GM23338 (cell line): ENCODE data around the gene BRAF. TPM values are rescaled to one million over a fixed set of nuclear protein-coding genes. Genes with fewer than 3 reads are reported as not detected.

Source experiments
- ATAC-seq: fragments of 200-7000 bp; cut with Tn5 transposase; 3 replicates; pipeline ENCODE4 v1.9.1; 2020
- DNase-seq: peaks from one replicate; pipeline ENCODE4 v3.0.0-alpha.2; 2015; ENCODE audit warnings: low spot score
- H2AFZ ChIP-seq: fragments of 200-600 bp; sonication (generic); 2 replicates; pipeline ENCODE4 v1.8.0; 2016; ENCODE audit warnings: antibody characterized with exemption, mild to moderate bottlenecking, moderate library complexity
- H3F3A ChIP-seq: fragments of 200-600 bp; sonication (generic); replicated peaks from 2 replicates; pipeline ENCODE4 v1.8.0; 2017; ENCODE audit warnings: antibody characterized with exemption, mixed run types, low read depth
- H3K27ac ChIP-seq: fragments of 200-600 bp; sonication (generic); 2 replicates; pipeline ENCODE4 v1.6.1; 2016; ENCODE audit warnings: low read depth
- H3K27me3 ChIP-seq: fragments of 200-600 bp; sonication (generic); 2 replicates; pipeline ENCODE4 v1.8.0; 2016; ENCODE audit warnings: mild to moderate bottlenecking, mixed run types, moderate library complexity; ENCODE audit not compliant: insufficient read depth
- H3K36me3 ChIP-seq: fragments of 200-600 bp; sonication (generic); 2 replicates; pipeline ENCODE4 v1.8.0; 2016; ENCODE audit warnings: mild to moderate bottlenecking; ENCODE audit not compliant: insufficient read depth
- H3K4me1 ChIP-seq: fragments of 200-600 bp; sonication (generic); 2 replicates; pipeline ENCODE4 v1.8.0; 2016; ENCODE audit warnings: mild to moderate bottlenecking, moderate library complexity; ENCODE audit not compliant: insufficient read depth
- H3K4me2 ChIP-seq: fragments of 200-600 bp; sonication (generic); 2 replicates; pipeline ENCODE4 v1.7.1; 2017; ENCODE audit warnings: mixed run types
- H3K4me3 ChIP-seq: fragments of 200-600 bp; sonication (generic); 2 replicates; pipeline ENCODE4 v1.6.1; 2016; ENCODE audit warnings: mixed run types
- H3K79me2 ChIP-seq: fragments of 200-600 bp; sonication (generic); replicated peaks from 2 replicates; pipeline ENCODE4 v1.8.0; 2017; ENCODE audit warnings: mild to moderate bottlenecking; ENCODE audit not compliant: insufficient read depth
- H3K9me2 ChIP-seq: fragments of 200-600 bp; sonication (generic); 2 replicates; pipeline ENCODE4 v1.8.0; 2017; ENCODE audit not compliant: insufficient read depth
- H4K20me1 ChIP-seq: fragments of 200-600 bp; sonication (generic); replicated peaks from 2 replicates; pipeline ENCODE4 v1.8.0; 2017; ENCODE audit warnings: mild to moderate bottlenecking; ENCODE audit not compliant: insufficient read depth
- H3K27ac Mint-ChIP-seq: 2 replicates; pipeline ENCODE4 v1.8.0; 2020; ENCODE audit warnings: inconsistent platforms, mild to moderate bottlenecking, moderate library complexity, mixed read lengths
- H3K27me3 Mint-ChIP-seq: 3 replicates; pipeline ENCODE4 v1.8.0; 2022; ENCODE audit warnings: low read depth, mild to moderate bottlenecking, moderate library complexity, mixed read lengths, inconsistent platforms; ENCODE audit not compliant: insufficient read depth, poor library complexity
- H3K36me3 Mint-ChIP-seq: 3 replicates; pipeline ENCODE4 v1.8.0; 2021; ENCODE audit warnings: low read depth, mild to moderate bottlenecking, inconsistent platforms, moderate library complexity, mixed read lengths
- H3K4me1 Mint-ChIP-seq: 3 replicates; pipeline ENCODE4 v1.8.0; 2020; ENCODE audit warnings: mild to moderate bottlenecking, inconsistent platforms, mixed read lengths
- H3K4me3 Mint-ChIP-seq: 3 replicates; pipeline ENCODE4 v1.8.0; 2021; ENCODE audit warnings: moderate library complexity, mild to moderate bottlenecking, inconsistent platforms, mixed read lengths
- H3K9me3 Mint-ChIP-seq: 3 replicates; pipeline ENCODE4 v1.8.0; 2020; ENCODE audit warnings: moderate library complexity, mild to moderate bottlenecking, inconsistent platforms, mixed read lengths
- JUNB ChIP-seq: IDR thresholded peaks from one replicate; pipeline ENCODE4 v1.6.1; 2016; ENCODE audit warnings: antibody characterized with exemption; ENCODE audit not compliant: unreplicated experiment
- POLR2AphosphoS5 ChIP-seq: IDR thresholded peaks from 2 replicates; pipeline ENCODE4 v1.6.1; 2016; ENCODE audit warnings: antibody characterized with exemption, low read depth
- STAT1 ChIP-seq: IDR thresholded peaks from one replicate; pipeline ENCODE4 v1.6.1; 2016; ENCODE audit warnings: antibody characterized with exemption; ENCODE audit not compliant: unreplicated experiment
- ZNF114 ChIP-seq: fragments of 250-450 bp; sonication (Bioruptor Pico); IDR thresholded peaks from 2 replicates; pipeline ENCODE4 v1.5.0; 2020; ENCODE audit warnings: mild to moderate bottlenecking, moderate library complexity
- ZNF331 ChIP-seq: fragments of 250-450 bp; sonication (Bioruptor Pico); IDR thresholded peaks from 2 replicates; pipeline ENCODE4 v1.5.0; 2020; ENCODE audit warnings: low read depth, mild to moderate bottlenecking, moderate library complexity
- polyA plus RNA-seq: library from polyadenylated mRNA; unstranded; fragments of >200 nt; fragmentation: Nextera tagmentation; extraction: Ambion mirVana; gene quantifications from 2 replicates; pipeline ENCODE4 v1.2.1, GENCODE V29; 2016
- total RNA-seq: library from RNA; depleted of rRNA; stranded (reverse); fragments of >200 nt; shearing (Covaris generic); gene quantifications from 2 replicates; pipeline ENCODE4 v1.2.3, GENCODE V29; 2014
- TF ChIP-seq, protein P1 (sequence below), 2 experiments: fragments of 200-600 bp in 1 of 2; sonication (generic) in 1 of 2; conservative IDR thresholded peaks; 2 replicates each; pipeline versions ENCODE4 v1.5.1 to v1.6.1; 2016 to 2017; ENCODE audit warnings: antibody characterized with exemption in 2 of 2, low read depth in 2 of 2, mild to moderate bottlenecking in 2 of 2, moderate library complexity in 1 of 2
- TF ChIP-seq, protein P2 (sequence below): IDR thresholded peaks from 2 replicates; pipeline ENCODE4 v1.6.1; 2016; ENCODE audit warnings: antibody characterized with exemption

Gene BRAF
- total and polyA plus RNA-seq, 2 experiments from 2014 or later, result 14.6 to 36.8 TPM

DNA sequence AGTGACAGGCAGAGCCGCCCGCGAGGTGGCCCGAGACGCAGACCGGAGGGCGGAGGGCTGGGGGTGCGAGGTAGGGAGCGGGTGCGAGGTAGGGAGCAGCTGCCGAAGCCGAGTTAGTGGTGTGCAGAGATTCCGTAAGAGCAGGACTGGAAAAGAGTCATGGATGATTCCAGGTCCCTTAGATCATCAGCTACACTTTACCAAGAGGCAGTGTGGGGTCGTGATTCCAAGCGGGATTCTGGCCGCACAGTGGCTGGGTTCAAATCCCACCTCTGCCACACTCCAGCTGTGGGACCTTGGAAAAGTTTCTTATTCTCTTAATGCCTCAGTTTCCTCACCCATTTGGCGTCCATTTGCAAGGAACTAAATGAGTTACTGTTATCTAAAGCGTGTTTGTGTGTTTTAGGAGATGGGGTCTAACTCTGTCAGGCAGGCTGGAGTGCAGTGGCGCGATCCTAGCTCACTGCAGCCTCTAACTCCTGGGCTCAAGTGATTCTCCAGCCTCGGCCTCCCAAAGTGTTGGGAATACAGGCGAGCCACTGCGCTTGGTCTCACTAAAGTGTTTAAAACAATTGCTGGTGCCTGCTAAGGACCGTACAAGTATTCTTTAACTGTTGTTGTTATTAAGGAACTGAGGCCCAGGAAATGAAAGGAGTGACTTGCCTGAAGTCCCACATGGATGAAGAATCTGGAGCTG, 227.1 kb downstream of the BRAF start (continued):
- TF ChIP-seq ZNF331 (no peak), STAT1 (no peak)
- TF ChIP-seq, protein P1, sequence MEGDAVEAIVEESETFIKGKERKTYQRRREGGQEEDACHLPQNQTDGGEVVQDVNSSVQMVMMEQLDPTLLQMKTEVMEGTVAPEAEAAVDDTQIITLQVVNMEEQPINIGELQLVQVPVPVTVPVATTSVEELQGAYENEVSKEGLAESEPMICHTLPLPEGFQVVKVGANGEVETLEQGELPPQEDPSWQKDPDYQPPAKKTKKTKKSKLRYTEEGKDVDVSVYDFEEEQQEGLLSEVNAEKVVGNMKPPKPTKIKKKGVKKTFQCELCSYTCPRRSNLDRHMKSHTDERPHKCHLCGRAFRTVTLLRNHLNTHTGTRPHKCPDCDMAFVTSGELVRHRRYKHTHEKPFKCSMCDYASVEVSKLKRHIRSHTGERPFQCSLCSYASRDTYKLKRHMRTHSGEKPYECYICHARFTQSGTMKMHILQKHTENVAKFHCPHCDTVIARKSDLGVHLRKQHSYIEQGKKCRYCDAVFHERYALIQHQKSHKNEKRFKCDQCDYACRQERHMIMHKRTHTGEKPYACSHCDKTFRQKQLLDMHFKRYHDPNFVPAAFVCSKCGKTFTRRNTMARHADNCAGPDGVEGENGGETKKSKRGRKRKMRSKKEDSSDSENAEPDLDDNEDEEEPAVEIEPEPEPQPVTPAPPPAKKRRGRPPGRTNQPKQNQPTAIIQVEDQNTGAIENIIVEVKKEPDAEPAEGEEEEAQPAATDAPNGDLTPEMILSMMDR (conservative IDR thresholded peaks at IDR 0.05; ENCODE audit: low read depth in 2 of 2), result no peak

DNA sequence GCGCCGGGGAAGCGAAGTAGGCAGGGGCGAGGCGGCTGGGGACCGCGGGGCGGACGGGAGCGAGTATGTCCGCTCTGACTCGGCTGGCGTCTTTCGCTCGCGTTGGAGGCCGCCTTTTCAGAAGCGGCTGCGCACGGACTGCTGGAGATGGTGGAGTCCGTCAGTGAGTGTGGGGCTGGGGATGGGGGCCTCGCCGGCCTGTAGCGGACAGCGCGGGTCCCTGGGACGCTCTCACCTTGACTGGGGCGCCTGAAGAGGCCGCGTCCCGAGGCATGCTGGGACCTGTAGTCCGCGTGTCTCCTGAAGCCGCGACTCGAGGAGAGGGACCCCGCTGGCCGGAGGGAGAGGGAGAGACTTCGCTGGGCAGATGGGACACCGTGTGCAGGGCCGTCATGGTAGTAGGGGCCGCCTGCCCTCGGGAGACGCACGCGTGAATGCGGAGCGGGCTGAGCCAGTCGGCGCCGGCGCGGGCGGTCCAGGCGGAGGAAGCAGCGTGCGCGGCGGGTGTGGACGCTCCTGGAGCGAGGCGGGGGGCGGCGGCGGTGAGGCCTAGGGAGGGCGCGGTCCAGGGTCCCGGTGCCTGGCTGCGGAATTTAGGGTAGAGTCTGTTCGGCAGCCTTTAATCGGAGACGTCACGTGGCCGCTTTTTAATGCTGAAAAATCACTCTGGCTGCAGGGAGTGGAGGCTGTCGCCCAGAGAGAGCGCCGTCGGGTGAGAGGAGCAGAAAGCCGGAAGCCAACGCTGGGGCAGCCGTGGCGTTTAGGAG, 227.9 kb downstream of the BRAF start, which contains the start of gene NDUFB2:
Gene NDUFB2, plus strand, starts transcription at position 29 of the 767 bp plus-strand sequence. Its CDS starts 37 bp downstream, at position 66.
- Histone ChIP-seq H3K9me2 (no peaks in the 10 kb centered on the region), H3K27me3 (no peaks in the 10 kb centered on the region), H4K20me1 (peaks cover 12% of the 10 kb centered on the region), H3K36me3 (no peaks in the 10 kb centered on the region), H3K27ac (peak within 1 kb of the TSS; percentile 84; the same call in 1 of the 2 replicates), H2AFZ (peak within 1 kb of the TSS; percentile 96), H3K4me2 (peak within 1 kb of the TSS; percentile 82), H3K4me3 (peak within 1 kb of the TSS; percentile 91), H3K79me2 (peaks cover 46% of the 10 kb centered on the region), H3K4me1 (no peaks in the 10 kb centered on the region; the same call in 1 of the 2 replicates), H3F3A (0 out of 2 replicates have a peak, but pooled peaks cover 3% of the 10 kb centered on the region)
- peak; percentile 90 for ATAC-seq
- peak; percentile 93 for DNase-seq
- peaks cover 17% of the 10 kb centered on the region for H3K4me1 Mint-ChIP-seq
- TF ChIP-seq, protein P2, sequence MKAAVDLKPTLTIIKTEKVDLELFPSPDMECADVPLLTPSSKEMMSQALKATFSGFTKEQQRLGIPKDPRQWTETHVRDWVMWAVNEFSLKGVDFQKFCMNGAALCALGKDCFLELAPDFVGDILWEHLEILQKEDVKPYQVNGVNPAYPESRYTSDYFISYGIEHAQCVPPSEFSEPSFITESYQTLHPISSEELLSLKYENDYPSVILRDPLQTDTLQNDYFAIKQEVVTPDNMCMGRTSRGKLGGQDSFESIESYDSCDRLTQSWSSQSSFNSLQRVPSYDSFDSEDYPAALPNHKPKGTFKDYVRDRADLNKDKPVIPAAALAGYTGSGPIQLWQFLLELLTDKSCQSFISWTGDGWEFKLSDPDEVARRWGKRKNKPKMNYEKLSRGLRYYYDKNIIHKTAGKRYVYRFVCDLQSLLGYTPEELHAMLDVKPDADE, result peak; percentile 84
- peak; percentile 96 for TF ChIP-seq POLR2AphosphoS5
- TF ChIP-seq JUNB, result no peak
- TF ChIP-seq ZNF114 (CRISPR knock-in tag), result no peak
- H3K27ac Mint-ChIP-seq, result peak within 1 kb of the TSS; percentile 94
- H3K27me3 Mint-ChIP-seq, result peaks cover 18% of the 10 kb centered on the region
- peaks cover 3% of the 10 kb centered on the region; the same call in 1 of the 3 replicates for H3K36me3 Mint-ChIP-seq
- H3K4me3 Mint-ChIP-seq, result peak within 1 kb of the TSS; percentile 95
- H3K9me3 Mint-ChIP-seq, result no peaks in the 10 kb centered on the region; the same call in 2 of the 3 replicates

DNA sequence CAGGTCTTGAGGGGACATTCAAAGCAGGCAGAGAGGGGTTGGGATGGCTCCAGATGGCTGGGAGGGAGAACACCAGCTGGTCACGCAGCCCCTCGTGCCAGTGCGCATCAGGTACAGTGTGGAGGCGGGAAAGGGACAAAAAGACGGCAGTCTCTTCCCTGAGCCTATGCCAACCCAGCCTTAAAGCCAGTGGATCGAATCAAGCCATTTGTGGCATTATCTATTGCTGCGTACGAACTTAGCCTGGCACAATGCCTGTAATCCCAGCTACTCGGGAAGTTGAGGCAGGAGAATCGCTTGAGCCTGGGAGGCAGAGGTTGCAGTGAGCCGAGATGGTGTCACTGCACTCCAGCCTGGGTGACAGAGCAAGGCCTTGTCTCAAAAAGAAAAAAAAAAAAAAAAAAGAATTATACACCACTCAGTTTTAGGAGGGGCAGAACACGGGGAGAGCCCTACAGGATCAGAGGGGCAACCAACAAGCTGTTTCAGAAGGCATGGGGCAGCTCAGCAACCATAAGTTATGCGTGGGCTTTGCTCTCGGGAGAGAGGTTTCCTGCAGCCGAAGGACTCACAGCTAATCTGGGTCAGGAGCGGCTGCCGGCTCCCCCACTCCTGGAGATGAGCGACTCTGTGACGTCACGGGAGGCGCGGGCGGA, 228.6 kb downstream of the BRAF start:
- no peak; the same call in 2 of the 3 replicates for ATAC-seq
- TF ChIP-seq, protein P1 (conservative IDR thresholded peaks at IDR 0.05; ENCODE audit: low read depth in 2 of 2), result no peak

More for the DNA sequence above, 228.6 kb downstream of the BRAF start:
- H3K4me3 ChIP-seq, result peak overlapping the region; percentile 91
- H3K27ac Mint-ChIP-seq, result peak overlapping the region; percentile 94
- H2AFZ ChIP-seq, result peak overlapping the region; percentile 96
- H3K4me1 ChIP-seq, result no peaks in the 10 kb centered on the region; the same call in 1 of the 2 replicates
- H3K27me3 ChIP-seq, result no peaks in the 10 kb centered on the region
- peak; percentile 97 for DNase-seq
- H3K36me3 ChIP-seq, result no peaks in the 10 kb centered on the region
- H3K27me3 Mint-ChIP-seq, result peaks cover 21% of the 10 kb centered on the region
- peak overlapping the region; percentile 95 for H3K4me3 Mint-ChIP-seq
- peaks cover 17% of the 10 kb centered on the region for H3K4me1 Mint-ChIP-seq
- no peaks in the 10 kb centered on the region for H3K9me2 ChIP-seq
- H3K36me3 Mint-ChIP-seq, result peaks cover 3% of the 10 kb centered on the region; the same call in 1 of the 3 replicates
- H3K4me2 ChIP-seq, result peak overlapping the region; percentile 82
- H3K79me2 ChIP-seq, result peaks cover 39% of the 10 kb centered on the region
- H3F3A ChIP-seq, result 0 out of 2 replicates have a peak, but pooled peaks cover 3% of the 10 kb centered on the region
- H4K20me1 ChIP-seq, result peaks cover 5% of the 10 kb centered on the region
- H3K9me3 Mint-ChIP-seq, result no peaks in the 10 kb centered on the region; the same call in 2 of the 3 replicates
- peak overlapping the region; percentile 84; the same call in 1 of the 2 replicates for H3K27ac ChIP-seq
